H9 (cell line): Measurements from ENCODE around the gene LRRC17. TPM values are rescaled to one million over a fixed set of nuclear protein-coding genes. Genes with fewer than 3 reads are reported as not detected.

Source experiments
- DNase-seq: peaks from one replicate; pipeline ENCODE4 v3.0.0-alpha.2; 2017
- H2AFZ ChIP-seq: one replicate; pipeline ENCODE4 v1.6.1; 2013; ENCODE audit warnings: mild to moderate bottlenecking, low read length, control low read depth, moderate library complexity
- H2AK5ac ChIP-seq: 2 replicates; pipeline ENCODE4 v1.6.1; 2013; ENCODE audit warnings: low read length, control low read depth, mixed read lengths; ENCODE audit not compliant: insufficient read length
- H2BK120ac ChIP-seq: one replicate; pipeline ENCODE4 v1.6.1; 2013; ENCODE audit warnings: low read depth, mild to moderate bottlenecking, low read length, control low read depth, inconsistent platforms; ENCODE audit not compliant: poor library complexity, severe bottlenecking
- H2BK12ac ChIP-seq: 2 replicates; pipeline ENCODE4 v1.6.1; 2013; ENCODE audit warnings: low read length, control low read depth, mixed read lengths, low read depth; ENCODE audit not compliant: insufficient read length
- H2BK15ac ChIP-seq: 2 replicates; pipeline ENCODE4 v1.6.1; 2013; ENCODE audit warnings: low read depth, low read length, control low read depth
- H2BK20ac ChIP-seq: one replicate; pipeline ENCODE4 v1.6.1; 2013; ENCODE audit warnings: low read depth, mild to moderate bottlenecking, low read length, control low read depth, inconsistent platforms; ENCODE audit not compliant: poor library complexity, severe bottlenecking
- H2BK5ac ChIP-seq: 2 replicates; pipeline ENCODE4 v1.6.1; 2013; ENCODE audit warnings: low read length, control low read depth, mixed read lengths; ENCODE audit not compliant: insufficient read length
- H3K14ac ChIP-seq: 2 replicates; pipeline ENCODE4 v1.6.1; 2013; ENCODE audit warnings: low read length, control low read depth; ENCODE audit not compliant: insufficient read depth
- H3K18ac ChIP-seq: 2 replicates; pipeline ENCODE4 v1.6.1; 2013; ENCODE audit warnings: low read depth, mild to moderate bottlenecking, mixed read lengths, low read length, control low read depth; ENCODE audit not compliant: insufficient read length
- H3K23ac ChIP-seq: 2 replicates; pipeline ENCODE4 v1.6.1; 2013; ENCODE audit warnings: low read length, control low read depth, mixed read lengths, low read depth; ENCODE audit not compliant: insufficient read length
- H3K23me2 ChIP-seq: 2 replicates; pipeline ENCODE4 v1.6.1; 2013; ENCODE audit warnings: low read depth, mild to moderate bottlenecking, mixed read lengths, low read length, control low read depth; ENCODE audit not compliant: insufficient read length, poor library complexity, severe bottlenecking
- H3K27ac ChIP-seq: 2 replicates; pipeline ENCODE4 v1.5.1; 2013; ENCODE audit warnings: low read length, control low read depth, mixed read lengths, low read depth; ENCODE audit not compliant: insufficient read length
- H3K27me3 ChIP-seq: 2 replicates; pipeline ENCODE4 v1.6.1; 2013; ENCODE audit warnings: low read length, control low read depth, inconsistent platforms; ENCODE audit not compliant: insufficient read depth
- H3K4ac ChIP-seq: 2 replicates; pipeline ENCODE4 v1.6.1; 2013; ENCODE audit warnings: low read depth, mild to moderate bottlenecking, control low read depth, inconsistent platforms, low read length, moderate library complexity
- H3K4me1 ChIP-seq: 2 replicates; pipeline ENCODE4 v1.6.1; 2013; ENCODE audit warnings: low read length, control low read depth, inconsistent platforms; ENCODE audit not compliant: insufficient read depth
- H3K4me2 ChIP-seq: 2 replicates; pipeline ENCODE4 v1.6.1; 2013; ENCODE audit warnings: low read length, control low read depth, mixed read lengths; ENCODE audit not compliant: insufficient read length, insufficient read depth
- H3K56ac ChIP-seq: 2 replicates; pipeline ENCODE4 v1.6.1; 2013; ENCODE audit warnings: low read depth, mild to moderate bottlenecking, mixed read lengths, low read length, control low read depth; ENCODE audit not compliant: insufficient read length
- H3K79me1 ChIP-seq: 2 replicates; pipeline ENCODE4 v1.6.1; 2013; ENCODE audit warnings: low read depth, mild to moderate bottlenecking, moderate library complexity, low read length, control low read depth, inconsistent platforms; ENCODE audit not compliant: insufficient read depth, poor library complexity, severe bottlenecking
- H3K79me2 ChIP-seq: 2 replicates; pipeline ENCODE4 v1.6.1; 2013; ENCODE audit warnings: low read length, control low read depth, inconsistent platforms; ENCODE audit not compliant: insufficient read depth
- H3K9ac ChIP-seq: 2 replicates; pipeline ENCODE4 v1.6.1; 2013; ENCODE audit warnings: low read length, control low read depth, mixed read lengths; ENCODE audit not compliant: insufficient read length; ENCODE audit errors: extremely low read depth
- H3K9me3 ChIP-seq: one replicate; pipeline ENCODE4 v1.6.1; 2013; ENCODE audit warnings: low read depth, low read length, inconsistent platforms; ENCODE audit not compliant: control insufficient read depth
- H3T11ph ChIP-seq: one replicate; pipeline ENCODE4 v1.6.1; 2013; ENCODE audit warnings: mild to moderate bottlenecking, low read length, control low read depth, inconsistent platforms
- H4K20me1 ChIP-seq: one replicate; pipeline ENCODE4 v1.6.1; 2013; ENCODE audit not compliant: control insufficient read depth, insufficient read length, insufficient read depth
- H4K5ac ChIP-seq: 2 replicates; pipeline ENCODE4 v1.6.1; 2013; ENCODE audit warnings: low read depth, mild to moderate bottlenecking, mixed read lengths, low read length, control low read depth; ENCODE audit not compliant: insufficient read length
- H4K8ac ChIP-seq: replicated peaks from 2 replicates; pipeline ENCODE4 v1.6.1; 2013; ENCODE audit warnings: low read length, control low read depth, mixed read lengths, low read depth; ENCODE audit not compliant: insufficient read length
- H4K91ac ChIP-seq: 2 replicates; pipeline ENCODE4 v1.6.1; 2013; ENCODE audit warnings: low read depth, mild to moderate bottlenecking, moderate library complexity, mixed read lengths, low read length, control low read depth; ENCODE audit not compliant: insufficient read length
- H3K27ac Mint-ChIP-seq, 3 experiments: 2 replicates in 2 of 3; 3 replicates in 1 of 3; pipeline ENCODE4 v1.8.0; 2020 to 2021; ENCODE audit warnings: mixed read lengths in 3 of 3, mild to moderate bottlenecking in 1 of 3, moderate library complexity in 1 of 3
- H3K27me3 Mint-ChIP-seq: 2 replicates; pipeline ENCODE4 v1.8.0; 2021; ENCODE audit warnings: low read depth, mild to moderate bottlenecking, moderate library complexity, mixed read lengths
- H3K36me3 Mint-ChIP-seq, 3 experiments: 2 replicates in 2 of 3; 3 replicates in 1 of 3; pipeline ENCODE4 v1.8.0; 2020 to 2021; ENCODE audit warnings: low read depth in 3 of 3, mixed read lengths in 3 of 3; ENCODE audit not compliant: insufficient read depth in 1 of 3
- H3K4me1 Mint-ChIP-seq, 2 experiments: 2 replicates each; pipeline ENCODE4 v1.8.0; 2020; ENCODE audit warnings: mixed read lengths in 2 of 2
- H3K4me3 Mint-ChIP-seq, 2 experiments: 2 replicates in 1 of 2; 3 replicates in 1 of 2; pipeline ENCODE4 v1.8.0; 2020 to 2021; ENCODE audit warnings: mild to moderate bottlenecking in 2 of 2, mixed read lengths in 2 of 2, moderate library complexity in 1 of 2
- H3K9me3 Mint-ChIP-seq, 2 experiments: 2 replicates in 1 of 2; 3 replicates in 1 of 2; pipeline ENCODE4 v1.8.0; 2020; ENCODE audit warnings: mild to moderate bottlenecking in 2 of 2, mixed read lengths in 2 of 2, moderate library complexity in 1 of 2
- total RNA-seq: library from RNA; stranded (reverse); gene quantifications from 2 replicates; pipeline ENCODE4 v1.2.1, GENCODE V29; 2021
- TF ChIP-seq, protein P1 (sequence below): fragments of 200-600 bp; sonication (generic); conservative IDR thresholded peaks from 3 replicates; pipeline ENCODE4 v1.8.0; 2021; ENCODE audit warnings: antibody characterized with exemption, mild to moderate bottlenecking

The LRRC17 gene
- total RNA-seq, 1 experiment from 2014 or later: 2.0 TPM

GRCh38 chr7:102926783-102927140 lies 14.0 kb downstream of the LRRC17 start:
- no peak overlapping the region for H2BK12ac ChIP-seq
- no peaks in the 10 kb centered on the region for H3K23me2 ChIP-seq
- no peak overlapping the region for H2BK5ac ChIP-seq
- H4K20me1 ChIP-seq: no peaks in the 10 kb centered on the region
- Mint-ChIP-seq H3K27me3 (no peaks in the 10 kb centered on the region), H3K9me3 (no peaks in the 10 kb centered on the region), H3K4me1 (peaks cover 27 to 29% of the 10 kb centered on the region in 2 experiments), H3K4me3 (no peak overlapping the region), H3K36me3 (peaks cover 0 to 8% (median 0%) of the 10 kb centered on the region in 3 experiments; a peak in 2 of 7 replicates), H3K27ac (peak overlapping the region in 1 of 3 experiments; percentile 28; a peak in 1 of 7 replicates)
- H2AFZ ChIP-seq: no peak overlapping the region
- H3T11ph ChIP-seq: no peak overlapping the region
- H3K79me2 ChIP-seq: no peaks in the 10 kb centered on the region
- no peak overlapping the region for H4K91ac ChIP-seq
- no peaks in the 10 kb centered on the region for H3K27me3 ChIP-seq
- H4K5ac ChIP-seq: no peak overlapping the region
- no peak overlapping the region for H3K56ac ChIP-seq
- no peak overlapping the region for H2AK5ac ChIP-seq
- H2BK120ac ChIP-seq: no peak overlapping the region
- H3K9ac ChIP-seq: no peak overlapping the region
- H3K23ac ChIP-seq: no peak overlapping the region
- no peak overlapping the region for H2BK15ac ChIP-seq
- no peak overlapping the region for H2BK20ac ChIP-seq
- no peak overlapping the region for H4K8ac ChIP-seq
- no peak overlapping the region for H3K4ac ChIP-seq
- no peak overlapping the region for H3K27ac ChIP-seq
- DNase-seq: no peak
- H3K18ac ChIP-seq: no peak overlapping the region
- H3K14ac ChIP-seq: no peak overlapping the region
- no peak overlapping the region for H3K4me2 ChIP-seq
- TF ChIP-seq, protein P1, sequence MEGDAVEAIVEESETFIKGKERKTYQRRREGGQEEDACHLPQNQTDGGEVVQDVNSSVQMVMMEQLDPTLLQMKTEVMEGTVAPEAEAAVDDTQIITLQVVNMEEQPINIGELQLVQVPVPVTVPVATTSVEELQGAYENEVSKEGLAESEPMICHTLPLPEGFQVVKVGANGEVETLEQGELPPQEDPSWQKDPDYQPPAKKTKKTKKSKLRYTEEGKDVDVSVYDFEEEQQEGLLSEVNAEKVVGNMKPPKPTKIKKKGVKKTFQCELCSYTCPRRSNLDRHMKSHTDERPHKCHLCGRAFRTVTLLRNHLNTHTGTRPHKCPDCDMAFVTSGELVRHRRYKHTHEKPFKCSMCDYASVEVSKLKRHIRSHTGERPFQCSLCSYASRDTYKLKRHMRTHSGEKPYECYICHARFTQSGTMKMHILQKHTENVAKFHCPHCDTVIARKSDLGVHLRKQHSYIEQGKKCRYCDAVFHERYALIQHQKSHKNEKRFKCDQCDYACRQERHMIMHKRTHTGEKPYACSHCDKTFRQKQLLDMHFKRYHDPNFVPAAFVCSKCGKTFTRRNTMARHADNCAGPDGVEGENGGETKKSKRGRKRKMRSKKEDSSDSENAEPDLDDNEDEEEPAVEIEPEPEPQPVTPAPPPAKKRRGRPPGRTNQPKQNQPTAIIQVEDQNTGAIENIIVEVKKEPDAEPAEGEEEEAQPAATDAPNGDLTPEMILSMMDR: no peak
- H3K9me3 ChIP-seq: no peaks in the 10 kb centered on the region
- no peaks in the 10 kb centered on the region for H3K79me1 ChIP-seq
- H3K4me1 ChIP-seq: no peaks in the 10 kb centered on the region; the same call in 1 of the 2 replicates
